WTC11 (cell line): ENCODE measurements around the gene C17orf67. TPM values are rescaled to one million over a fixed set of nuclear protein-coding genes. Genes with fewer than 3 reads are reported as not detected.

ENCODE experiments used
- ATAC-seq: fragments of 200-7000 bp; cut with Tn5 transposase; 2 replicates; pipeline ENCODE4 v1.10.0; 2021; ENCODE audit warnings: mild to moderate bottlenecking, moderate library complexity
- CTCF ChIA-PET: fragments of 300-600 bp; sonication (Branson Sonifier 250); formaldehyde crosslinking; loops from one replicate; lab custom pipeline; 2021; ENCODE audit warnings: antibody characterized with exemption; lab: Charles Lee
- POLR2A ChIA-PET: fragments of 350-600 bp; sonication (Branson Sonifier 250); formaldehyde crosslinking; loops from one replicate; lab custom pipeline; 2021; ENCODE audit warnings: antibody characterized with exemption; lab: Charles Lee
- DNase-seq: peaks from one replicate; pipeline ENCODE4 v3.0.0; 2021; ENCODE audit warnings: low spot score
- H3K27ac Mint-ChIP-seq: 2 replicates; pipeline ENCODE4 v1.8.0; 2021; ENCODE audit warnings: mixed read lengths
- H3K27me3 Mint-ChIP-seq: 2 replicates; pipeline ENCODE4 v1.8.0; 2021; ENCODE audit warnings: low read depth, mild to moderate bottlenecking, moderate library complexity, mixed read lengths
- H3K36me3 Mint-ChIP-seq: 2 replicates; pipeline ENCODE4 v1.8.0; 2021; ENCODE audit warnings: mixed read lengths
- H3K4me1 Mint-ChIP-seq: 2 replicates; pipeline ENCODE4 v1.8.0; 2022; ENCODE audit warnings: mixed read lengths
- H3K4me3 Mint-ChIP-seq: 2 replicates; pipeline ENCODE4 v1.8.0; 2021; ENCODE audit warnings: mild to moderate bottlenecking, moderate library complexity, mixed read lengths
- H3K9me3 Mint-ChIP-seq: 2 replicates; pipeline ENCODE4 v1.8.0; 2021; ENCODE audit warnings: mixed read lengths
- CREM ChIP-seq: sonication (generic); formaldehyde crosslinking; IDR thresholded peaks from 2 replicates; pipeline ENCODE4 v1.8.1; 2022; ENCODE audit warnings: mild to moderate bottlenecking, missing genetic modification reagents, moderate library complexity
- ESRRA ChIP-seq: sonication (generic); formaldehyde crosslinking; IDR thresholded peaks from 2 replicates; pipeline ENCODE4 v1.8.1; 2022; ENCODE audit warnings: mild to moderate bottlenecking, missing genetic modification reagents, borderline replicate concordance
- FOXJ3 ChIP-seq: sonication (generic); formaldehyde crosslinking; IDR thresholded peaks from 2 replicates; pipeline ENCODE4 v1.9.0; 2021; ENCODE audit warnings: missing genetic modification reagents, mild to moderate bottlenecking, borderline replicate concordance
- FOXP1 ChIP-seq: sonication (generic); formaldehyde crosslinking; IDR thresholded peaks from 2 replicates; pipeline ENCODE4 v1.8.0; 2022; ENCODE audit warnings: missing genetic modification reagents, mild to moderate bottlenecking, moderate library complexity, borderline replicate concordance
- MXD4 ChIP-seq: fragments of 250-450 bp; sonication (Bioruptor Pico); IDR thresholded peaks from 2 replicates; pipeline ENCODE4 v1.8.0; 2021; ENCODE audit warnings: mild to moderate bottlenecking, moderate library complexity, borderline replicate concordance
- NFE2L1 ChIP-seq: sonication (generic); formaldehyde crosslinking; IDR thresholded peaks from 2 replicates; pipeline ENCODE4 v1.8.1; 2023; ENCODE audit warnings: missing genetic modification reagents
- NFYB ChIP-seq: sonication (generic); formaldehyde crosslinking; conservative IDR thresholded peaks from 2 replicates; pipeline ENCODE4 v1.8.0; 2022; ENCODE audit warnings: low read depth, missing genetic modification reagents
- SP1 ChIP-seq: sonication (generic); formaldehyde crosslinking; conservative IDR thresholded peaks from 2 replicates; pipeline ENCODE4 v1.8.1; 2022; ENCODE audit warnings: missing genetic modification reagents
- TEAD4 ChIP-seq: sonication (generic); formaldehyde crosslinking; IDR thresholded peaks from 2 replicates; pipeline ENCODE4 v1.8.0; 2022; ENCODE audit warnings: mild to moderate bottlenecking, missing genetic modification reagents
- TP53 ChIP-seq: sonication (generic); formaldehyde crosslinking; IDR thresholded peaks from 2 replicates; pipeline ENCODE4 v1.8.1; 2023; ENCODE audit warnings: mild to moderate bottlenecking, missing genetic modification reagents
- ZBTB21 ChIP-seq: sonication (generic); formaldehyde crosslinking; IDR thresholded peaks from 2 replicates; pipeline ENCODE4 v1.8.1; 2023; ENCODE audit warnings: mild to moderate bottlenecking, missing genetic modification reagents, borderline replicate concordance
- ZNF396 ChIP-seq: fragments of 250-450 bp; sonication (Bioruptor Pico); IDR thresholded peaks from 2 replicates; pipeline ENCODE4 v1.8.0; 2021; ENCODE audit warnings: mild to moderate bottlenecking, moderate library complexity, borderline replicate concordance
- total RNA-seq: library from RNA; stranded (reverse); gene quantifications from 3 replicates; pipeline ENCODE4 v1.2.3, GENCODE V29; 2021
- TF ChIP-seq, protein P1 (sequence below): sonication (generic); formaldehyde crosslinking; IDR thresholded peaks from 2 replicates; pipeline ENCODE4 v1.8.0; 2022; ENCODE audit warnings: missing genetic modification reagents
- TF ChIP-seq, protein P2 (sequence below): sonication (generic); formaldehyde crosslinking; IDR thresholded peaks from 2 replicates; pipeline ENCODE4 v1.8.1; 2022; ENCODE audit warnings: mild to moderate bottlenecking, missing genetic modification reagents, moderate library complexity, borderline replicate concordance
- TF ChIP-seq, protein P3 (sequence below): sonication (generic); formaldehyde crosslinking; IDR thresholded peaks from 2 replicates; pipeline ENCODE4 v1.8.1; 2023; ENCODE audit warnings: mild to moderate bottlenecking, missing genetic modification reagents, borderline replicate concordance
- TF ChIP-seq, protein P4 (sequence below): fragments of 250-450 bp; sonication (Bioruptor Pico); conservative IDR thresholded peaks from 2 replicates; pipeline ENCODE4 v1.9.0; 2021; ENCODE audit warnings: mild to moderate bottlenecking
- TF ChIP-seq, protein P5 (sequence below): fragments of 250-450 bp; sonication (Bioruptor Pico); IDR thresholded peaks from 2 replicates; pipeline ENCODE4 v1.9.0; 2021; ENCODE audit warnings: moderate library complexity, mild to moderate bottlenecking, inconsistent platforms, borderline replicate concordance
- TF ChIP-seq, protein P6 (sequence below): sonication (generic); formaldehyde crosslinking; IDR thresholded peaks from 2 replicates; pipeline ENCODE4 v1.8.1; 2023; ENCODE audit warnings: mild to moderate bottlenecking, missing genetic modification reagents, moderate library complexity
- TF ChIP-seq, protein P7 (sequence below): sonication (generic); formaldehyde crosslinking; IDR thresholded peaks from 2 replicates; pipeline ENCODE4 v1.8.1; 2023; ENCODE audit warnings: mild to moderate bottlenecking, missing genetic modification reagents, moderate library complexity

The C17orf67 gene
- total RNA-seq, 1 experiment from 2014 or later = 3.3 TPM

DNA sequence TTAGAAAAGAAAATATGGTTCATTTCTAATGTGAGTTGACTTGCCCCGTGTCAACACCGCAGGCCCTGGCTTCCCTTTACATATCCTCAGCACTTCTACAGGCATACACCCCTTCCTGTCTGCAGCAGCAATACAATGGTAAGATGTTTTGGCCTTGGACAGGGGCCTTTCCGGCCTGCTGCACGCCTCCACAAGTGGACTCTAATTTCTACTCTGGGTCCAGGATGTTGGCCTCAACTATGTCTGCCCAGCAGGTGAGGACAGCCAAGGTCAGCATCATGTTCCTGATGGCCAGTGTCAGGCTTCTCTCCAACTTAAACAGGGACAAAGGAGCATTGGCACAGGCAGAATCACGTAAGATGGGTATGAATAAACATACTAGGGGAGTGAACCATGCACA is 11.0 kb downstream of the C17orf67 start (continued):
- TF ChIP-seq, protein P1, sequence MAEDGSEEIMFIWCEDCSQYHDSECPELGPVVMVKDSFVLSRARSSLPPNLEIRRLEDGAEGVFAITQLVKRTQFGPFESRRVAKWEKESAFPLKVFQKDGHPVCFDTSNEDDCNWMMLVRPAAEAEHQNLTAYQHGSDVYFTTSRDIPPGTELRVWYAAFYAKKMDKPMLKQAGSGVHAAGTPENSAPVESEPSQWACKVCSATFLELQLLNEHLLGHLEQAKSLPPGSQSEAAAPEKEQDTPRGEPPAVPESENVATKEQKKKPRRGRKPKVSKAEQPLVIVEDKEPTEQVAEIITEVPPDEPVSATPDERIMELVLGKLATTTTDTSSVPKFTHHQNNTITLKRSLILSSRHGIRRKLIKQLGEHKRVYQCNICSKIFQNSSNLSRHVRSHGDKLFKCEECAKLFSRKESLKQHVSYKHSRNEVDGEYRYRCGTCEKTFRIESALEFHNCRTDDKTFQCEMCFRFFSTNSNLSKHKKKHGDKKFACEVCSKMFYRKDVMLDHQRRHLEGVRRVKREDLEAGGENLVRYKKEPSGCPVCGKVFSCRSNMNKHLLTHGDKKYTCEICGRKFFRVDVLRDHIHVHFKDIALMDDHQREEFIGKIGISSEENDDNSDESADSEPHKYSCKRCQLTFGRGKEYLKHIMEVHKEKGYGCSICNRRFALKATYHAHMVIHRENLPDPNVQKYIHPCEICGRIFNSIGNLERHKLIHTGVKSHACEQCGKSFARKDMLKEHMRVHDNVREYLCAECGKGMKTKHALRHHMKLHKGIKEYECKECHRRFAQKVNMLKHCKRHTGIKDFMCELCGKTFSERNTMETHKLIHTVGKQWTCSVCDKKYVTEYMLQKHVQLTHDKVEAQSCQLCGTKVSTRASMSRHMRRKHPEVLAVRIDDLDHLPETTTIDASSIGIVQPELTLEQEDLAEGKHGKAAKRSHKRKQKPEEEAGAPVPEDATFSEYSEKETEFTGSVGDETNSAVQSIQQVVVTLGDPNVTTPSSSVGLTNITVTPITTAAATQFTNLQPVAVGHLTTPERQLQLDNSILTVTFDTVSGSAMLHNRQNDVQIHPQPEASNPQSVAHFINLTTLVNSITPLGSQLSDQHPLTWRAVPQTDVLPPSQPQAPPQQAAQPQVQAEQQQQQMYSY (CRISPR knock-in tag) = no peak
- TF ChIP-seq, protein P2, sequence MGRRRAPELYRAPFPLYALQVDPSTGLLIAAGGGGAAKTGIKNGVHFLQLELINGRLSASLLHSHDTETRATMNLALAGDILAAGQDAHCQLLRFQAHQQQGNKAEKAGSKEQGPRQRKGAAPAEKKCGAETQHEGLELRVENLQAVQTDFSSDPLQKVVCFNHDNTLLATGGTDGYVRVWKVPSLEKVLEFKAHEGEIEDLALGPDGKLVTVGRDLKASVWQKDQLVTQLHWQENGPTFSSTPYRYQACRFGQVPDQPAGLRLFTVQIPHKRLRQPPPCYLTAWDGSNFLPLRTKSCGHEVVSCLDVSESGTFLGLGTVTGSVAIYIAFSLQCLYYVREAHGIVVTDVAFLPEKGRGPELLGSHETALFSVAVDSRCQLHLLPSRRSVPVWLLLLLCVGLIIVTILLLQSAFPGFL (CRISPR knock-in tag) = no peak
- TF ChIP-seq, protein P3, sequence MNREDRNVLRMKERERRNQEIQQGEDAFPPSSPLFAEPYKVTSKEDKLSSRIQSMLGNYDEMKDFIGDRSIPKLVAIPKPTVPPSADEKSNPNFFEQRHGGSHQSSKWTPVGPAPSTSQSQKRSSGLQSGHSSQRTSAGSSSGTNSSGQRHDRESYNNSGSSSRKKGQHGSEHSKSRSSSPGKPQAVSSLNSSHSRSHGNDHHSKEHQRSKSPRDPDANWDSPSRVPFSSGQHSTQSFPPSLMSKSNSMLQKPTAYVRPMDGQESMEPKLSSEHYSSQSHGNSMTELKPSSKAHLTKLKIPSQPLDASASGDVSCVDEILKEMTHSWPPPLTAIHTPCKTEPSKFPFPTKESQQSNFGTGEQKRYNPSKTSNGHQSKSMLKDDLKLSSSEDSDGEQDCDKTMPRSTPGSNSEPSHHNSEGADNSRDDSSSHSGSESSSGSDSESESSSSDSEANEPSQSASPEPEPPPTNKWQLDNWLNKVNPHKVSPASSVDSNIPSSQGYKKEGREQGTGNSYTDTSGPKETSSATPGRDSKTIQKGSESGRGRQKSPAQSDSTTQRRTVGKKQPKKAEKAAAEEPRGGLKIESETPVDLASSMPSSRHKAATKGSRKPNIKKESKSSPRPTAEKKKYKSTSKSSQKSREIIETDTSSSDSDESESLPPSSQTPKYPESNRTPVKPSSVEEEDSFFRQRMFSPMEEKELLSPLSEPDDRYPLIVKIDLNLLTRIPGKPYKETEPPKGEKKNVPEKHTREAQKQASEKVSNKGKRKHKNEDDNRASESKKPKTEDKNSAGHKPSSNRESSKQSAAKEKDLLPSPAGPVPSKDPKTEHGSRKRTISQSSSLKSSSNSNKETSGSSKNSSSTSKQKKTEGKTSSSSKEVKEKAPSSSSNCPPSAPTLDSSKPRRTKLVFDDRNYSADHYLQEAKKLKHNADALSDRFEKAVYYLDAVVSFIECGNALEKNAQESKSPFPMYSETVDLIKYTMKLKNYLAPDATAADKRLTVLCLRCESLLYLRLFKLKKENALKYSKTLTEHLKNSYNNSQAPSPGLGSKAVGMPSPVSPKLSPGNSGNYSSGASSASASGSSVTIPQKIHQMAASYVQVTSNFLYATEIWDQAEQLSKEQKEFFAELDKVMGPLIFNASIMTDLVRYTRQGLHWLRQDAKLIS (CRISPR knock-in tag) = no peak
- TF ChIP-seq TEAD4 (CRISPR knock-in tag) = no peak
- TF ChIP-seq, all 79 proteins: peak for 0

DNA sequence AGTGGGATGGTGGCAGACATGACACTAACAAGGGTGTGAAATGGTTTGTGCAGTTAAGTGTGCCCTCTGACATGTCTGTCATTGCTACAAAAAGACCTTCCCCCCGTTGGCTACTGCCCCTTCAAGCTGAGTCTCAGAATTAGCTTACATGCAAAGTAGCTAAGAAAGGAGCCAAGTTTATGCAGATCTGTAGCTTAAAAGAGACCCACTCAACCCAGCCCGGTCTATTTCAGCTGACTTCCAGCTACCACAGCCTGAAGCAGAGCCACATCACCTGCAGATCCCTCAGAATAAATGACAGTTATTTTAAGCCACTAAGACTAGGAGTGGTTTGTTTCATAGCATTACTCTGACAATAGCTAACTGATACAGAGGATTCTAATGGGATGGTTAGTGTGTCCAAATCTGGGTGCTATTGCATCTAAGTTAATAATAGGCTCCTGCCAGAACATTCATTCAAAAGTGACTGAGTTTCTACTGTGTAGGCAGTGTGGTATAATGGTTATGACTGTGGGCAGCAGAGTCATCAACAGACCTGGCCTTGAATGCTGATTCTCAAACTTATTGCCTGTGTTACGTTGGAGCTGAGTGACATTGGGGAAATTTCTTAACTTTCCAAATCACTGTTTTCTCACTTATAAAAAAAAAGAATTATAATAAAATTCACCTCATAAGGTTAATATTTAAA is 11.7 kb downstream of the C17orf67 start:
- H3K36me3 Mint-ChIP-seq = peaks cover 4% of the 10 kb centered on the region; the same call in 1 of the 2 replicates
- ChIA-PET POLR2A (no interaction called here), CTCF (no interaction called here)
- peaks cover 10% of the 10 kb centered on the region for H3K4me1 Mint-ChIP-seq
- no peak for DNase-seq
- no peak overlapping the region for H3K4me3 Mint-ChIP-seq
- no peak overlapping the region for H3K27ac Mint-ChIP-seq
- TF ChIP-seq TP53 (CRISPR knock-in tag) (no peak), ZNF396 (CRISPR knock-in tag) (no peak), ZBTB21 (CRISPR knock-in tag) (no peak), ESRRA (CRISPR knock-in tag) (no peak), FOXP1 (no peak), NFE2L1 (CRISPR knock-in tag) (no peak), SP1 (no peak), MXD4 (no peak), FOXJ3 (no peak), NFYB (CRISPR knock-in tag) (no peak), CREM (CRISPR knock-in tag) (no peak)
- TF ChIP-seq, protein P4, sequence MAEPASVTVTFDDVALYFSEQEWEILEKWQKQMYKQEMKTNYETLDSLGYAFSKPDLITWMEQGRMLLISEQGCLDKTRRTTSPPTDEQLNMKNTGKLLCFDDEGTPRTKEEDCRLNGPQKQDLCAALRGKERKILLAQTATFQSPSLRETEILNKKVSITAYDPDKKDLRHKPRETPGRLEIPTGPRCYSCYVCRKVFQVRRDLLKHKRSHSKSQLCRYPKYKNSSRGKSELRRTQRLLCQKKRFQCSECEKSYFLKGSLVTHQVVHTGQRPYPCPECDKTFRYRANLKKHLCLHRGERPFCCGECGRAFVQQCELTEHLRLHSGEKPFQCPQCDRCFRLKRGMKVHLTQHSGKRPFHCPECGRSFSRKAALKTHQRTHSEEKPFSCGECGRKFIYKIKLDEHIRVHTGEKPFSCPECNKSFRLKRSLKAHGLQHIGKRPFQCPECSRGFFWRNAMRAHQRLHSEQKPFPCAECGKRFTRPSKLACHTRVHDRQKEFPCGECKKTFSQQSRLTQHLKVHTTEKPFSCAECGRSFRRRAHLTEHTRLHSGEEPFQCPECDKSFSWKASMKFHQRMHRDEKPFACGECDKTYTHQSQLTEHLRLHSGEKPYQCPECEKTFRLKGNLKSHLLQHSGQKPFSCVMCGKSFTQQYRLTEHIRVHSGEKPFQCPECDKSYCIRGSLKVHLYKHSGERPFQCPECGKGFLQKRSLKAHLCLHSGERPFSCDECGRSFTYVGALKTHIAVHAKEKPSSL (CRISPR knock-in tag) = no peak
- TF ChIP-seq, protein P5, sequence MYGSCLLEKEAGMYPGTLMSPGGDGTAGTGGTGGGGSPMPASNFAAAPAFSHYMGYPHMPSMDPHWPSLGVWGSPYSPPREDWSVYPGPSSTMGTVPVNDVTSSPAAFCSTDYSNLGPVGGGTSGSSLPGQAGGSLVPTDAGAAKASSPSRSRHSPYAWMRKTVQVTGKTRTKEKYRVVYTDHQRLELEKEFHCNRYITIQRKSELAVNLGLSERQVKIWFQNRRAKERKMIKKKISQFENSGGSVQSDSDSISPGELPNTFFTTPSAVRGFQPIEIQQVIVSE = no peak
- TF ChIP-seq, protein P6, sequence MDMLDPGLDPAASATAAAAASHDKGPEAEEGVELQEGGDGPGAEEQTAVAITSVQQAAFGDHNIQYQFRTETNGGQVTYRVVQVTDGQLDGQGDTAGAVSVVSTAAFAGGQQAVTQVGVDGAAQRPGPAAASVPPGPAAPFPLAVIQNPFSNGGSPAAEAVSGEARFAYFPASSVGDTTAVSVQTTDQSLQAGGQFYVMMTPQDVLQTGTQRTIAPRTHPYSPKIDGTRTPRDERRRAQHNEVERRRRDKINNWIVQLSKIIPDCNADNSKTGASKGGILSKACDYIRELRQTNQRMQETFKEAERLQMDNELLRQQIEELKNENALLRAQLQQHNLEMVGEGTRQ (CRISPR knock-in tag) = no peak
- TF ChIP-seq, protein P7, sequence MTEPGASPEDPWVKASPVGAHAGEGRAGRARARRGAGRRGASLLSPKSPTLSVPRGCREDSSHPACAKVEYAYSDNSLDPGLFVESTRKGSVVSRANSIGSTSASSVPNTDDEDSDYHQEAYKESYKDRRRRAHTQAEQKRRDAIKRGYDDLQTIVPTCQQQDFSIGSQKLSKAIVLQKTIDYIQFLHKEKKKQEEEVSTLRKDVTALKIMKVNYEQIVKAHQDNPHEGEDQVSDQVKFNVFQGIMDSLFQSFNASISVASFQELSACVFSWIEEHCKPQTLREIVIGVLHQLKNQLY = no peak
- no peaks in the 10 kb centered on the region for H3K9me3 Mint-ChIP-seq
- no peaks in the 10 kb centered on the region; the same call in 1 of the 2 replicates for H3K27me3 Mint-ChIP-seq
- ATAC-seq = no peak
